ENCODE measurements around the gene TYRO3.

DNA sequence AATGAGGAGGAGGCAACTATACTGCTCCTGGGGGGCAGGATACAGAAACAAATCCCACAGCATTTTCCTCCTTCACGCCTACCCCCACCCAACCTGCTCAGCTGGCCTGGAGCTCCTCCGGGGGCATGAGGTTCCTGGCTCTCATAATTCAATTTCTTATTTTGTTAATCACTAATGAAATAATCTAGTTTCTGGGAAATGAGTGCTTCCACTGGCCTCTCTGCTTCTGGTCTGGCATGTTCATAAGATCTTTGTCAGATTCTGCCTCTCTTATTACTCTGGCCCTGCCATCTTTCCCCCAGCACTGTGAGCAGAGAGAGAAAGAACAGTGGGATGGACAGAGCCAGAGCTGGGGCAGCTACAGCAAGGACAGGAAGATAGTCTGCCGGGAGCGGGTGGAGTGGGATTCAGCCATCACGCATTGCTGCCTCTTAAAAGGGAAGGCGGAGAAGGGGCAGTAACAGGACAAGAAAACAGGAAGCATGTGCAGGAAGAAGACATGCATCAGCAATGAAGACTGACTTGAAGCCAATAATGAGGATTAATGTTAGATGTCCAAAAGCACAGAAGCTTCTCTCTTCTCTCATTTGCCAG is 28.6 kb upstream of the TYRO3 start:
- TF ChIP-seq CTCF (IDR thresholded peaks at IDR 0.05; ENCODE audit: poor library complexity): no peak
- no peak for TF ChIP-seq EZH2 (IDR thresholded peaks at IDR 0.05; ENCODE audit: borderline replicate concordance)
- TF ChIP-seq EZH2phosphoT487 (IDR thresholded peaks at IDR 0.05; ENCODE audit: low read depth, severe bottlenecking, unreplicated experiment): no peak

Data from hepatocyte (in vitro differentiated cells).